Common myeloid progenitor, CD34-positive (primary cell): ENCODE data around the gene AP1M2.
"Not testable (repeated sequence)": the region's sequence is repeated elsewhere in the genome, so short reads cannot be mapped to it uniquely, and the experiment has no call there.

Experiments
- CTCF ChIA-PET: fragments of 350-600 bp; sonication (Branson Sonifier 250); formaldehyde crosslinking; loops from one replicate; lab custom pipeline; 2021; ENCODE audit warnings: antibody characterized with exemption; lab: Charles Lee
- POLR2A ChIA-PET: fragments of 350-600 bp; sonication (Branson Sonifier 250); formaldehyde crosslinking; loops from one replicate; lab custom pipeline; 2021; ENCODE audit warnings: antibody characterized with exemption; lab: Charles Lee
- DNase-seq, 3 donors: peaks; one replicate each; pipeline versions ENCODE4 v3.0.0 to v3.0.0-alpha.2; 2013
- H3K27ac ChIP-seq, 2 experiments: 1 replicate in 1 of 2; 2 replicates in 1 of 2; pipeline ENCODE4 v1.7.0; 2013; ENCODE audit warnings: inconsistent platforms in 2 of 2, low read length in 2 of 2, mild to moderate bottlenecking in 2 of 2, low read depth in 1 of 2, moderate library complexity in 1 of 2; ENCODE audit not compliant: severe bottlenecking in 2 of 2, insufficient read depth in 1 of 2, poor library complexity in 1 of 2
- H3K27me3 ChIP-seq, 5 experiments: replicated peaks in 2 of 5; 1 replicate in 3 of 5; 2 replicates in 2 of 5; pipeline versions ENCODE4 v1.6.1 to v1.7.0; 2013; ENCODE audit warnings: low read length in 4 of 5, mild to moderate bottlenecking in 2 of 5, moderate library complexity in 2 of 5, inconsistent platforms in 1 of 5; ENCODE audit not compliant: insufficient read depth in 5 of 5, control insufficient read depth in 4 of 5
- H3K36me3 ChIP-seq, 4 experiments: 1 replicate in 2 of 4; 2 replicates in 2 of 4; pipeline versions ENCODE4 v1.6.1 to v1.7.0; 2013; ENCODE audit warnings: low read length in 3 of 4, control low read depth in 1 of 4, mild to moderate bottlenecking in 1 of 4; ENCODE audit not compliant: control insufficient read depth in 4 of 4, insufficient read depth in 4 of 4
- H3K4me1 ChIP-seq, 4 experiments: 1 replicate in 3 of 4; 2 replicates in 1 of 4; pipeline versions ENCODE4 v1.6.1 to v1.7.1; 2013; ENCODE audit warnings: low read length in 3 of 4, mild to moderate bottlenecking in 3 of 4, control low read depth in 1 of 4, inconsistent platforms in 1 of 4, moderate library complexity in 1 of 4; ENCODE audit not compliant: control insufficient read depth in 4 of 4, insufficient read depth in 4 of 4; ENCODE audit errors: control extremely low read depth in 1 of 4
- H3K4me3 ChIP-seq, 7 experiments: 1 replicate in 4 of 7; 2 replicates in 3 of 7; pipeline versions ENCODE4 v1.5.1 to v1.7.0; 2013; ENCODE audit warnings: mild to moderate bottlenecking in 7 of 7, low read length in 6 of 7, moderate library complexity in 6 of 7, inconsistent platforms in 2 of 7, low read depth in 2 of 7, control low read depth in 1 of 7; ENCODE audit not compliant: insufficient read depth in 4 of 7, control insufficient read depth in 1 of 7; ENCODE audit errors: extremely low read depth in 1 of 7
- H3K9me3 ChIP-seq, 5 experiments: 1 replicate in 4 of 5; 2 replicates in 1 of 5; pipeline versions ENCODE4 v1.6.1 to v1.7.1; 2013; ENCODE audit warnings: low read length in 4 of 5, mild to moderate bottlenecking in 2 of 5, inconsistent platforms in 1 of 5, low read depth in 1 of 5, moderate library complexity in 1 of 5; ENCODE audit not compliant: control insufficient read depth in 4 of 5, insufficient read depth in 2 of 5; ENCODE audit errors: control extremely low read depth in 1 of 5
- WGBS: methylation state at CpG from one replicate; pipeline ENCODE4 v1.1.5; 2013; ENCODE audit not compliant: insufficient coverage; 5-methylcytosine and 5-hydroxymethylcytosine counted together

Gene AP1M2

DNA sequence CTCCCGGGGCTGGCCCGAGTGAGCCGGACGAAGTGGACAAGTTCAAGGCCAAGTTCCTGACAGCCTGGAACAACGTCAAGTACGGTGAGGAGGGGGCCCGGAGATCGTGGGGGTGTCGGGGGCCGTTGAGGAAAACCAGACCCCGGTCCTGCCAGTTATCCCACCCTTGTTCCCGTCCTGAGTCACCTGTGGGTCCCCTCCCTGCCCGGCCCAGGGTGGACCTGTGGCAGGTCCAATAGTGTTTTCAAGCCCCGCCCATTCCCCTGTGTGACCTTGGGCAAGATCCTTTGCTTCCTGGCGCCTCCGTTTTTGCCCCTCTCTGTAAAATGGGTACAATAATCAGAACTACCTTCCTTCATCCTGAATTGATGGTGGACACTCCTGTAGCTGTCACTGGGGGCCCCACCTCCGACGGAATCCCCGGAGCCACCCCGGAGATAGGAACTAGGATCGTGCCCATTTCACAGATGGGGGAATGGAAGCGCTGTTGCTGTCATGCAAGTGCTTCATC, 42.8 kb downstream of the AP1M2 start:
- peak overlapping the region; percentile 61 to 84 for H3K27ac ChIP-seq
- peak overlapping the region; percentile 76 to 95 (median 88) for H3K4me3 ChIP-seq
- H3K27me3 ChIP-seq: no peaks in the 10 kb centered on the region
- ChIA-PET POLR2A (interaction anchor here (2.8 kb wide), 1 partner anchor 9 kb away, joined by 18 read pairs; no protein-coding TSS in a partner anchor), CTCF (interaction anchor here (1.1 kb wide), 1 partner anchor 100 kb away, joined by 3 read pairs; no protein-coding TSS in a partner anchor)
- peaks cover 5 to 25% (median 19%) of the 10 kb centered on the region in 4 experiments for H3K36me3 ChIP-seq
- peak in 1 of 3 donors; percentile 36 for DNase-seq
- H3K4me1 ChIP-seq: peaks cover 0 to 28% (median 23%) of the 10 kb centered on the region in 4 experiments
- 25% methylated on average over 22 of the region's 22 CpGs for WGBS
- no peaks in the 10 kb centered on the region for H3K9me3 ChIP-seq

DNA sequence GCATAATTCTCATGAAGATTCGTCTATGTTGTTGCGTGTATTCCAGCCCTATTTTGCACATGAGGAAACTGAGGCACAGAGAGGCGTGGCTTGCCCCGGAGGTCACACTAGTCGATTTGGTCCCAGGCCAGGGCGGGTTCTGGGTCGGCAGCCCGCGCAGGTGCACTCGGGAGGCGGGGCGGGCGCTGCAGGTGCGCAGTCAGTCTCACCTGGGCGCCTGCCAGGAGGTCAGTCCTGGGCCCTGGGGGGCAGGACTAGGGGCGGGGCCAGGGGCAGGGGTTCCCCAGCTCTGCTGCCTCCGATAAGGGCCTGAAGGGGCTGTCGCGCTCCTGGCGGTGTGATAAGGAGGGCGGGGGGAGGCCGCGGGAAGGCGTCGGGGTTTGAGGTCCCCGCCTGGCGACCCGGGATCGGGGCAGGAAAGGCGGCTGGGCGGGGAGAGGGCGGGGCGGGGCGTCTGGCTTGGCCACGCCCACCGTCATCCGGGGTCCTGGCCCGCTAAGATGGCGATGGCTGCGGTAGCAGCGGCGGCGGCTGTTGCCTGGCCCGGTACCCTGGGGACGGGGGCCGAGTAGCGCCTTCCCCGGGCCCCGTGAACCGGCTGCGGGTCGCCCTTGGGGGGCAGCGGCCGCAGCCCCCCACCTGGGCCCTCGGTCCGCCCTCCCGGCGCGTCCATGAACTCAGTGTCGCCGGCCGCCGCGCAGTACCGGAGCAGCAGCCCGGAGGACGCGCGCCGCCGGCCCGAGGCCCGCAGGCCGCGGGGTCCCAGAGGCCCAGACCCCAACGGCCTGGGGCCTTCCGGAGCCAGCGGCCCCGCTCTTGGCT, 43.5 kb downstream of the AP1M2 start, which contains the start of gene ATG4D:
Gene ATG4D (plus strand): TSS at position 485 of the 822 bp plus-strand sequence. CDS start 187 bp downstream, at position 672.
- POLR2A ChIA-PET: interaction anchor here (1.0 to 2.8 kb wide), 3 partner anchors 10 to 24 kb away, joined by 5 to 18 read pairs (median 10); partner anchors contain the start of genes CDKN2D and KRI1
- under 1% methylated on average over 65 of the region's 79 CpGs for WGBS
- Histone ChIP-seq H3K9me3 (no peaks in the 10 kb centered on the region), H3K36me3 (peaks cover 4 to 19% (median 14%) of the 10 kb centered on the region in 4 experiments), H3K27me3 (no peaks in the 10 kb centered on the region), H3K4me3 (peak within 1 kb of the TSS; percentile 76 to 95 (median 88)), H3K27ac (peak within 1 kb of the TSS; percentile 61 to 84), H3K4me1 (peaks cover 0 to 32% (median 28%) of the 10 kb centered on the region in 4 experiments)
- peak; percentile 91 to 96 (median 92) for DNase-seq
- CTCF ChIA-PET: interaction anchor here (0.6 to 4.1 kb wide), 11 partner anchors 9 to 152 kb away, joined by 3 to 35 read pairs (median 5); partner anchors contain the start of gene CDKN2D

- WGBS: 59% methylated on average over 5 of the region's 8 CpGs
- Histone ChIP-seq H3K4me3 (peak overlapping the region in 6 of 7 experiments; percentile 48 to 95 (median 86)), H3K27ac (no peak overlapping the region), H3K36me3 (peaks cover 2 to 15% (median 9%) of the 10 kb centered on the region in 4 experiments), H3K27me3 (peaks cover 0 to 2% (median 0%) of the 10 kb centered on the region in 5 experiments), H3K4me1 (peaks cover 0 to 32% (median 29%) of the 10 kb centered on the region in 4 experiments), H3K9me3 (no peaks in the 10 kb centered on the region)
- peak in 2 of 3 donors; percentile 31 to 42 for DNase-seq
- POLR2A ChIA-PET: interaction anchor here (1.0 to 2.8 kb wide), 3 partner anchors 11 to 25 kb away, joined by 5 to 18 read pairs (median 10); partner anchors contain the start of genes CDKN2D and KRI1
- CTCF ChIA-PET: interaction anchor here (0.6 to 4.1 kb wide), 13 partner anchors 8 to 153 kb away, joined by 3 to 35 read pairs (median 5); partner anchors contain the start of gene CDKN2D
Measured at GRCh38 chr19:10543059-10543419, 44.1 kb downstream of the AP1M2 start.

DNA sequence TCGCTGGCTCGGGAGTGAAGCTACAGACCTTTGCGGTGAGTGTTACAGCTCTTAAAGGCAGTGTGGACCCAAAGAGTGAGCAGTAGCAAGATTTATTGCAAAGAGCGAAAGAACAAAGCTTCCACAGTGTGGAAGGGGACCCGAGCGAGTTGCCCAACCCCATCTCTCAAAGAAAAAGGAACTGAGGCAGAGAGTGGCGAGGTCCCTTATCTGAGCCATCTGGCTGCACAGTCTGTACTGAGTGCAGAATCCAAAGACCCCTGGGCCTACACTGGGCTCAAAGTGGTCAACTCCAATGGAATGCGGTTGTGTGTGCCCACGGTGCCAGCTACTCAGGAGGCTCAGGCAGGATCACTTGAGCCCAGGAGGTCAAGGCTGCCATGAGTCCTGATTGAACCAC, 48.1 kb downstream of the AP1M2 start:
- H3K9me3 ChIP-seq, H3K36me3 ChIP-seq, POLR2A ChIA-PET, H3K27ac ChIP-seq, H3K27me3 ChIP-seq: not testable (repeated sequence)
- H3K4me1 ChIP-seq: peaks cover 0 to 22% (median 18%) of the 10 kb centered on the region in 4 experiments
- CTCF ChIA-PET: interaction anchor here (1.1 kb wide), 3 partner anchors 32 to 162 kb away, joined by 3 read pairs; partner anchors contain the start of gene QTRT1
- DNase-seq: peak in 2 of 3 donors; percentile 51 to 54
- 11% methylated on average over 6 of the region's 9 CpGs for WGBS
- peak overlapping the region in 5 of 7 experiments; percentile 1 to 55 (median 26) for H3K4me3 ChIP-seq

- ChIA-PET POLR2A (no interaction called here), CTCF (interaction anchor here (0.9 to 1.3 kb wide), 3 partner anchors 27 to 163 kb away, joined by 3 read pairs; partner anchors contain the start of gene QTRT1)
- WGBS: 62% methylated on average over 9 of the region's 20 CpGs
- peak in 2 of 3 donors; percentile 48 to 56 for DNase-seq
- H3K36me3 ChIP-seq: no peaks in the 10 kb centered on the region
- no peaks in the 10 kb centered on the region for H3K9me3 ChIP-seq
- H3K27me3 ChIP-seq: peaks cover 0 to 2% (median 0%) of the 10 kb centered on the region in 5 experiments
- H3K4me1 ChIP-seq: peaks cover 0 to 26% (median 16%) of the 10 kb centered on the region in 4 experiments
- H3K27ac ChIP-seq: no peak overlapping the region
- peak overlapping the region in 1 of 7 experiments; percentile 37 for H3K4me3 ChIP-seq
Measured at GRCh38 chr19:10538204-10538983, 48.7 kb downstream of the AP1M2 start.

GRCh38 chr19:10537668-10538067, 49.4 kb downstream of the AP1M2 start:
- ChIA-PET POLR2A (no interaction called here), CTCF (interaction anchor here (0.6 to 1.3 kb wide), 4 partner anchors 21 to 178 kb away, joined by 3 read pairs; partner anchors contain the start of gene S1PR5)
- WGBS: 97% methylated on average over 8 of the region's 11 CpGs
- Histone ChIP-seq H3K9me3 (no peaks in the 10 kb centered on the region), H3K36me3 (no peaks in the 10 kb centered on the region), H3K4me3 (no peak overlapping the region), H3K27ac (no peak overlapping the region), H3K4me1 (peaks cover 0 to 19% (median 10%) of the 10 kb centered on the region in 4 experiments), H3K27me3 (peaks cover 0 to 2% (median 0%) of the 10 kb centered on the region in 5 experiments)
- DNase-seq: no peak
